Nephron progenitor cell (in vitro differentiated cells): ENCODE measurements around the gene AGAP1.

ENCODE experiments used
- DNase-seq: peaks from one replicate; pipeline ENCODE4 v3.0.0; 2021
- H3K27ac Mint-ChIP-seq: 2 replicates; pipeline ENCODE4 v1.8.0; 2021; ENCODE audit warnings: mild to moderate bottlenecking, moderate library complexity, mixed read lengths
- H3K27me3 Mint-ChIP-seq: 2 replicates; pipeline ENCODE4 v1.8.0; 2021; ENCODE audit warnings: mild to moderate bottlenecking, low read depth, mixed read lengths; ENCODE audit not compliant: poor library complexity
- H3K36me3 Mint-ChIP-seq: 2 replicates; pipeline ENCODE4 v1.8.0; 2021; ENCODE audit warnings: low read depth, mixed read lengths
- H3K4me1 Mint-ChIP-seq: 2 replicates; pipeline ENCODE4 v1.8.0; 2021; ENCODE audit warnings: mixed read lengths
- H3K4me3 Mint-ChIP-seq: 2 replicates; pipeline ENCODE4 v1.8.0; 2021; ENCODE audit warnings: mild to moderate bottlenecking, moderate library complexity, mixed read lengths
- H3K9me3 Mint-ChIP-seq: 2 replicates; pipeline ENCODE4 v1.8.0; 2021; ENCODE audit warnings: mild to moderate bottlenecking, moderate library complexity, mixed read lengths
- CTCF ChIP-seq: fragments of 200-600 bp; sonication (generic); IDR thresholded peaks from 2 replicates; pipeline ENCODE4 v1.5.0; 2021; ENCODE audit warnings: antibody characterized with exemption

AGAP1 gene

GRCh38 chr2:235698028-235698427 lies 204.2 kb downstream of the AGAP1 start:
- no peak for TF ChIP-seq CTCF
- Mint-ChIP-seq H3K4me1 (peaks cover 44% of the 10 kb centered on the region), H3K36me3 (peaks cover 18% of the 10 kb centered on the region), H3K4me3 (no peak overlapping the region), H3K9me3 (peaks cover 19% of the 10 kb centered on the region), H3K27ac (no peak overlapping the region), H3K27me3 (peaks cover 5% of the 10 kb centered on the region)
- DNase-seq: no peak

GRCh38 chr2:235698491-235698890 lies 204.6 kb downstream of the AGAP1 start:
- Mint-ChIP-seq H3K27ac (no peak overlapping the region), H3K4me3 (no peak overlapping the region), H3K36me3 (peaks cover 18% of the 10 kb centered on the region), H3K9me3 (peaks cover 19% of the 10 kb centered on the region), H3K4me1 (peaks cover 40% of the 10 kb centered on the region), H3K27me3 (peaks cover 5% of the 10 kb centered on the region)
- DNase-seq: no peak
- no peak for TF ChIP-seq CTCF

- Mint-ChIP-seq H3K27ac (peak overlapping the region; percentile 96), H3K4me1 (peaks cover 32% of the 10 kb centered on the region), H3K9me3 (peaks cover 19% of the 10 kb centered on the region), H3K36me3 (peaks cover 18% of the 10 kb centered on the region), H3K27me3 (peaks cover 5% of the 10 kb centered on the region), H3K4me3 (no peak overlapping the region)
- no peak for DNase-seq
- TF ChIP-seq CTCF: no peak
These were observed 205.7 kb downstream of the AGAP1 start for GRCh38 chr2:235699576-235699975.

- Mint-ChIP-seq H3K4me1 (peaks cover 18% of the 10 kb centered on the region), H3K27me3 (peaks cover 5% of the 10 kb centered on the region), H3K36me3 (peaks cover 13% of the 10 kb centered on the region), H3K27ac (no peak overlapping the region), H3K4me3 (no peak overlapping the region), H3K9me3 (peaks cover 14% of the 10 kb centered on the region)
- no peak for DNase-seq
- TF ChIP-seq CTCF: no peak
These were observed 207.6 kb downstream of the AGAP1 start for GRCh38 chr2:235701206-235701981.

GRCh38 chr2:235702186-235702585 lies 208.3 kb downstream of the AGAP1 start:
- Mint-ChIP-seq H3K36me3 (peaks cover 13% of the 10 kb centered on the region), H3K27ac (peak overlapping the region; percentile 9), H3K4me1 (peaks cover 18% of the 10 kb centered on the region), H3K27me3 (peaks cover 5% of the 10 kb centered on the region), H3K9me3 (peaks cover 14% of the 10 kb centered on the region), H3K4me3 (no peak overlapping the region)
- no peak for DNase-seq
- no peak for TF ChIP-seq CTCF
